ENCODE data around the gene NPVF. TPM values are rescaled to one million over a fixed set of nuclear protein-coding genes. Genes with fewer than 3 reads are reported as not detected.

Gene NPVF
- total RNA-seq, 1 donor from 2014 or later = not detected

GRCh38 chr7:25253714-25254113 lies 25.4 kb upstream of the NPVF start:
- H3K9me3 ChIP-seq (replicated peaks) = peaks cover 5% of the 10 kb centered on the region
- intact Hi-C loops (cut with micrococcal nuclease) = no loop called here
- H3K27me3 ChIP-seq (ENCODE audit: low read depth) = peaks cover 8% of the 10 kb centered on the region
- DNase-seq = no peak
- no peak overlapping the region for H3K4me3 ChIP-seq
- no peaks in the 10 kb centered on the region for H3K36me3 ChIP-seq
- TF ChIP-seq CTCF (IDR thresholded peaks at IDR 0.05; ENCODE audit: borderline replicate concordance) = no peak
- no peak overlapping the region for H3K27ac ChIP-seq (replicated peaks)
- H3K4me1 ChIP-seq = no peaks in the 10 kb centered on the region

- Histone ChIP-seq H3K4me3 (no peak overlapping the region), H3K36me3 (no peaks in the 10 kb centered on the region), H3K9me3 (replicated peaks) (peaks cover 9% of the 10 kb centered on the region), H3K27ac (replicated peaks) (no peak overlapping the region), H3K27me3 (ENCODE audit: low read depth) (peaks cover 8% of the 10 kb centered on the region), H3K4me1 (no peaks in the 10 kb centered on the region)
- TF ChIP-seq CTCF (IDR thresholded peaks at IDR 0.05; ENCODE audit: borderline replicate concordance) = no peak
- no peak for DNase-seq
- intact Hi-C loops (cut with micrococcal nuclease) = no loop called here
These were observed 22.1 kb upstream of the NPVF start for GRCh38 chr7:25250386-25250785.

GRCh38 chr7:25249772-25250171 lies 21.5 kb upstream of the NPVF start:
- DNase-seq = no peak
- H3K36me3 ChIP-seq = no peaks in the 10 kb centered on the region
- intact Hi-C loops (cut with micrococcal nuclease) = no loop called here
- H3K9me3 ChIP-seq (replicated peaks) = peaks cover 9% of the 10 kb centered on the region
- H3K4me3 ChIP-seq = no peak overlapping the region
- no peak overlapping the region for H3K27ac ChIP-seq (replicated peaks)
- no peak for TF ChIP-seq CTCF (IDR thresholded peaks at IDR 0.05; ENCODE audit: borderline replicate concordance)
- H3K4me1 ChIP-seq = peaks cover under 1% of the 10 kb centered on the region
- peaks cover 8% of the 10 kb centered on the region for H3K27me3 ChIP-seq (ENCODE audit: low read depth)

GRCh38 chr7:25246306-25246705 lies 18.0 kb upstream of the NPVF start:
- Histone ChIP-seq H3K27ac (replicated peaks) (no peak overlapping the region), H3K4me1 (peaks cover 11% of the 10 kb centered on the region), H3K9me3 (replicated peaks) (peaks cover 9% of the 10 kb centered on the region), H3K27me3 (ENCODE audit: low read depth) (peaks cover 2% of the 10 kb centered on the region), H3K36me3 (no peaks in the 10 kb centered on the region), H3K4me3 (no peak overlapping the region)
- no peak for DNase-seq
- intact Hi-C loops (cut with micrococcal nuclease) = no loop called here
- no peak for TF ChIP-seq CTCF (IDR thresholded peaks at IDR 0.05; ENCODE audit: borderline replicate concordance)

GRCh38 chr7:25244254-25245033 lies 16.2 kb upstream of the NPVF start:
- TF ChIP-seq CTCF (IDR thresholded peaks at IDR 0.05; ENCODE audit: borderline replicate concordance) = no peak
- H3K4me3 ChIP-seq = no peak overlapping the region
- intact Hi-C loops (cut with micrococcal nuclease) = no loop called here
- peaks cover 4% of the 10 kb centered on the region for H3K27me3 ChIP-seq (ENCODE audit: low read depth)
- H3K9me3 ChIP-seq (replicated peaks) = peaks cover 9% of the 10 kb centered on the region
- no peaks in the 10 kb centered on the region for H3K36me3 ChIP-seq
- no peak for DNase-seq
- peaks cover 11% of the 10 kb centered on the region for H3K4me1 ChIP-seq
- H3K27ac ChIP-seq (replicated peaks) = no peak overlapping the region

All from left ventricle myocardium inferior (tissue), 1 donor.